ENCODE data around the gene TAF5.
"Not testable (repeated sequence)": the region's sequence is repeated elsewhere in the genome, so short reads cannot be mapped to it uniquely, and the experiment has no call there.

TAF5 gene

DNA sequence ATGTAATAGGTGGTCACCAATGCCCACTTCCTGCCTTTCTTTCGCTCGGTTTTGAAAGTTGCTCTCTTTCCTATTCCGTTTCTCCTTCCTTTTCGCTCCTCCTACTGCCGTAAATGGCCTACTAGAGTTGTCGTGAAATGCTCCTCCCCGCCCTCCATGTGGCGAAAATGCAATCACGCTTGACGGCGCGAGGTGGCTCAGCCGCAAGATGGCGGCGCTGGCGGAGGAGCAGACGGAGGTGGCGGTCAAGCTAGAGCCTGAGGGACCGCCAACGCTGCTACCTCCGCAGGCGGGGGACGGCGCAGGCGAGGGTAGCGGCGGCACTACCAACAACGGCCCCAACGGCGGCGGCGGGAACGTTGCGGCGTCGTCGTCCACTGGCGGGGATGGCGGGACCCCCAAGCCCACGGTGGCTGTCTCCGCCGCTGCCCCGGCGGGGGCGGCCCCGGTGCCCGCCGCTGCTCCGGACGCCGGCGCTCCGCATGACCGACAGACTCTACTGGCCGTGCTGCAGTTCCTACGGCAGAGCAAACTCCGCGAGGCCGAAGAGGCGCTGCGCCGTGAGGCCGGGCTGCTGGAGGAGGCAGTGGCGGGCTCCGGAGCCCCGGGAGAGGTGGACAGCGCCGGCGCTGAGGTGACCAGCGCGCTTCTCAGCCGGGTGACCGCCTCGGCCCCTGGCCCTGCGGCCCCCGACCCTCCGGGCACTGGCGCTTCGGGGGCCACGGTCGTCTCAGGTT is at the start of gene TAF5:
TSS of gene TAF5 (plus strand) at position 195 of the 737 bp plus-strand sequence. CDS start at position 209, 14 bp downstream.
- DNase-seq (ENCODE audit: low read depth) = peak; percentile 88

DNA sequence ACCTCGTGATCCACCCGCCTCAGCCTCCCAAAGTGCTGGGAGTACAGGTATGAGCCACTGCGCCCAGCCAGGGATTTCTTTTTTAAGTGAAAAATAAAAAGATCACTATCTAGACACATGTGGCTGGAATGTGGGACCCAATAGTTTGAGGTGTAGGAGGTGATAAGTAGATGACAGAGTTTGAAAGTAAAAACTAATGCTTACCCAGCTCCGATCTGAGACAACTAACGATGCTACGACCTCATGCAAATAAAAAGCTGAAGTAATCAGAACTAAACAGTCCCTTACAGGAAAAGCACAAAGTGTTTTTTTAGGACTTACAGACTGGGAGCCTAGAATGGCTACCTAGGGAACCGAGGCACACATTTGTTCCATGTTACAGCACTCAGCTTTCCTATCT is 39.9 kb upstream of the TAF5 start:
- DNase-seq (ENCODE audit: low read depth) = no peak

DNA sequence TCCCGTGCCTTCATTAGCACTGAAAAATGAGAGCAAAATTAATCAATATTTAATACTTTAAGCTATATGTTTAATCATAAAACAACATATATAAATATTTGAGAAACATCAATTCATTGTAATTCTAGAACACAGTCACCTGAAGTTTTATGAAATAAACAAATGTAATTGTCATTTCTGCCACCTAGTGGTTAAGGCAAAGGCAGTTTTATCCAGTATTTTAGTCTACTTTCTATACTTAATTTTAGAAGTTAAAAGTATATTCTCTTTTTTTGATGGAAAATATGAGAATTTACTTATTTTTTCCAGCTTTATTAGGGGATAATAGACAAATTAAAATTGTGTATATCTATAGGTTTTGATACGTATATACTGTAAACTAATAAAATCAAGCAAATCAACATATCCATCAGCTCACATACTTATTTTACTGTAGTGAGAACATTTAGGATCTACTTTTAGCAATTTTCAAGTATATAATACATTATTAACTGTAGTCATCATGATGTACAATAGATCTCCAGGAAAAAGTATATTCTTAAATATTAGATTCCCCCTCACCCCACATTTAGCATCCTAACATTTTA is 33.7 kb upstream of the TAF5 start:
- DNase-seq (ENCODE audit: low read depth) = no peak

DNA sequence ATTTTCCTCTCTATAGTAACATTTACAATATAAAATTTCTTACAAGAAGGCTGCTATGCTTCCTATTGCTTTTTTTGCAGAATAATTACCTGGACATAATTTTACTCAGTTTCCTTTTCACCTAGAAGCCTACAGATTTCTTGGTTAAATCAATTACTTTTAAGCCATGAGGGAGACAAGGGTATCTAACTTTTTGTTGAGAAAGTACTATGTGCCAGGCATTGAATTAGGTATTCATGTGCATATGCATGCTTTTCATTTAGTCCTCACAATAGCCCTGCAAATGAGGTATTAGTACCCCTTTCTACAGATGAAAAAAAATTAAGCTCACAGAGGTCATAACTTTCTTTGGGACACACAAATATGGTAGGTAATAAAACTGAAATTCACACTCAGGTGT is 33.2 kb upstream of the TAF5 start:
- no peak for DNase-seq (ENCODE audit: low read depth)

DNA sequence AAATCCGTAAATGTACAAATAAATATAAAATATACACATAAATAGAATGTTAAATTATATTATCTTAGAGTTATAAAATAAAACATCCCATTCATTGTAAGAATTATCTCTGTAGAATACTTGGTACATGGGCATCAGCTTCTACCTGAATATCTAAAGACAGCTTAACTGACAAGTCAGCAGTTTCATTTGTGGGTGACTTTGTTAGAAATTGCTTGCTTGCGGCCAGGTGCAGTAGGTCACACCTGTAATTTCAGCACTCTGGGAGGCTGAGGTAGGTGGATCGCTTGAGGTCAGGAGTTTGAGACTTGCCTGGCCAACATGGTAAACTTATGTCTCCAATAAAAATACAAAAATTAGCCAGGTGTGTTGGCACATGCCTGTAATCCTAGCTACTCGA is 31.4 kb upstream of the TAF5 start:
- no peak for DNase-seq (ENCODE audit: low read depth)

DNA sequence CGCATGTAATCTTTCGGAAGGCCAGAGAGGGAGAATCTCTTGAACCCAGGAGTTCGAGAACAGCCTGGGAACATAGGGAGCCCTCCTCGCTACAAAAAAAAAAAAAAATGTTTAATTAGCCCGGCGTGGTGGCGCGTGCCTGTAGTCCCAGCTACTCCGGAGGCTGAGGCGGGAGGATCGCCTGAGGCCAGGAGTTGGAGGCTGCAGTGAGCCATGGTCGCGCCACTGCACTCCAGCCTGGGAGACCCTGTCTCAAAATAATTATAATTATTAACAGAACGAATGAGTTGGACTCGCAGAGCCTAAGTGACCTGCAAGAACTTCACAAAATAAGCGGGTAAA is 17.6 kb upstream of the TAF5 start:
- no peak for DNase-seq (ENCODE audit: low read depth)

DNA sequence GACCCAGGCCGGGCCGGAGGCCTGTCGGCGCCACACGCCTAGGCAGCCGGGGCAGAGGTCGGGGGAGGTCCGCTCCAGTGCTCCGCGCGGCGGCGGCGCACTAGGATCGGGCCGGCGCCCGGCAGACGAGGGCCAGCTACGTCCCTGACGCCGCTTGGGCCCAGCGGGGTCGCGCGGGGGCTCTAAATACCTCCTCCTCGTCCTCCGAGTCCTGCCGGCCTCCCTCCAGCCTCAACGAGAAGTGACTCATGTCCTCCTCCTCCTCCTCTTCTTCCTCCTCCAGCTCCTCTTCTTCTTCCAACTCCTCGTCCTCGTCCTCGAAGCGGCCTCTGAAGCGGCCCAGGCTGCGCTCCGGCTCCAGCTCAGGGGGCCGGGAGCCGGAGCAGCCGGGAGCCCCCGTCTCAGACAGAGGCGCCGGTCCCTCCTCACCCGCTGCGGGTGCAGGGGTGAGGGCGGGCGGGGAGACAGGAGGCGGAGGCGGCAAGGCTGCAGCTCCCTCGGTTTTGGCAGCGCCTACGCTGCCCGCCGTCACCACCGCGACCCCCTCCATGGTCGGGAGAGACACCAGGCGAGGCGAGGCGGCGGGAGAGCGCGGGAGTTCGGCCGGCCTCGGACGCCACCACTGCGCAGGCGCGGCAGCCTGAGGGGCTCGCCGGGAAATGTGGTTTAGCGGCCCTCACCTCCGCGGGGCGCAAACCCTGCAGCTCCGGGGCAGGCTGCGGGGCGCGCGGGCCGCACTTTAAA is 17.1 kb upstream of the TAF5 start, which contains the start of gene PCGF6:
TSS of gene PCGF6 (minus strand) at position 624 of the 744 bp plus-strand sequence. CDS start at position 550, 74 bp downstream.
- no peak for DNase-seq (ENCODE audit: low read depth)

DNA sequence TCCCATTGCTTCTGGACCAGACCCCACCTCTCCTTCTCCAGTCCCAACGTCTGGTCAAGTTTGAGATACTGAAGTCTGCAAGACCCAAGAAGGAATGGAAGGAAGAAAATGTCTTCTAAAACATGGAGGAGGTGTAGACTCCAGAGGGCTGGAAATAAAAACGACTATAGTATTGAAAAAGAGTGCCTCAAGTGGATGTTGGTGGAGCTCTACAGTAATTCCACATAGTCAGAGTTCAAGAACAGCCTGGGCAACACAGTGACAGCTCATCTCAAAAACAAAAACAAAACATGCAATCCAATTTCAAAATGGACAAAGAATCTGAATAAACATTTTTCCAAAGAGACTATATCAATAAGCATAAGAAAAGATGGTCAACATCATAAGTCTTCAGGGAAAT is 14.5 kb upstream of the TAF5 start:
- no peak for DNase-seq (ENCODE audit: low read depth)

DNA sequence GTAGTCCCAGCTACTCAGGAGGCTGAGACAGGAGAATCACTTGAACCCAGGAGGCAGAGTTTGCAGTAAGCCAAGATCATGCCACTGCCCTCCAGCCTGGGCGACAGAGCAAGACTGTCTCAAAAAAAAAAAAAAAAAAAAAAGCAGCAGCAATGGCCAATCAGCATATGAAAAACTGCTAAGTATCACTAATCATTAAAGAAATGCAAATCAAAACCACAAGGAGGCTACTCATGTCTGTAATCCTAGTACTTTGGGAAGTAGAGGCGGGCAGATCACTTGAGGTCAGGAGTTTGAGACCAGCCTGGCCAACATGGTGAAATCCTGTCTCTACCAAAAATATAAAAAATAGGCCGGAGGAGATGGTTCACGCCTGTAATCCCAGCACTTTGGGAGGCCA is 13.2 kb upstream of the TAF5 start:
- DNase-seq (ENCODE audit: low read depth) = not testable (repeated sequence)

DNA sequence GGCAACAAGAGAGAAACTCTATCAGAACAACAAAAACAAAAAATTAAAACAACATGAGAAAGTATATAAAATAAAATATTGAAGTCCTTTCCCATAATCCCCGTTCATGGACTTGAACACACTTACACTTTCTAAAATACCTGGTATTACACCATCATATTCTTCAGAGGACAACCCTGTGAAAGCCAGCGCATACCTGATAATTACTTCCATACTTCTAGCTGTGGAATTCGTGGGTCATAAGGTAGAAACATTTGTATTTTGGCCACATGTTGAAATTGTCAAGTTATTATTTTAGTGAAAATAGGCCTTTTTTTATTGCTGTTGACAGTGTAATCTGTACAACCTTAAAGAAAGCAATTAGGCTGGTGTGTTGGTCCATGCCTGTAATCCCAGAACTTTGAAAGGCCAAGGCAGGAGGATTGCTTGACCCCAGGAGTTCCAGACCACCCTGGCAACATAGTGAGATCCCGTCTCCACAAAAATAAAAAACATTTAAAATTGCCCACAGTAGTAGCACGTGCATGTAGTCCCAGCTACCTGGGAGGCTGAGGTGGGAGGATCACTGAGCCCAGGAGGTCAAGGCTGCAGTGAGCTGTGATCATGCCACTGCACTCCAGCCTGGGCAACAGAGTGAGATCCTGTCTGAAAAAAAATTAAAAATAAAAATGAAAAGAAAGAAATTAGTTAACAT is 11.7 kb upstream of the TAF5 start:
- no peak for DNase-seq (ENCODE audit: low read depth)

DNA sequence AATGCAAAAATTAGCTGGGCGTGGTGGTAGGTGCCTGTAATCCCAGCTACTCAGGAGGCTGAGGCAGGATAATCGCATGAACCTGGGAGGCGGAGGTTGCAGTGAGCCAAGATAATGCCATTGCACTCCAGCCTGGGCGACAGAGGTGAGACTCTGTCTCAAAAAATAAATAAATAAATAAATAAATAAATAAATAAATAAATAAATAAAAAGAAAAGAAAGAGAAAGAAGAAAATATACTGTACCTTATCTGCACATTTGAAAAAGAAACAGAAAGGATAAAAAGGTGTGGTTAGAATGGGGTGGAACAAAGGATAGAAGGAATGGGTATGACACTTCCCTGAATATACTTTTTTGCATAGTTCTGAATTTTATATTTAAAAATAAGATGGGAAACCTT is 8.3 kb upstream of the TAF5 start:
- not testable (repeated sequence) for DNase-seq (ENCODE audit: low read depth)

DNA sequence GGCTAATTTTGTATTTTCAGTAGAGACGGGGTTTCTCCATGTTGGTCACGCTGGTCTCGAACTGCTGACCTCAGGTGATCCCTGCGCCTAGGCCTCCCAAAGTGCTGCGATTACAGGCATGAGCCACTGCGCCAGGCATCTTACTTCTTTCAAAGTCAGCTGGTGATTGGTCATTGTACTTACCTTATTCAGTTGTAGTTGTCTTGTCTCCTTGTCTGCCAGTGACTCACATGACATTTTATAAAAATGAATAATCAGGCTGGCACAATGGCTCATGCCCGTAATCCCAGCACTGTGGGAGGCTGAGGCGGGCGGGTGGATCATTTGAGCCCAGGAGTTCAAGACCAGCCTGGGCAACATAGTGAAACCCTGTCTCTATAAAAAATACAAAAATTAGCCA is 7.0 kb upstream of the TAF5 start:
- not testable (repeated sequence) for DNase-seq (ENCODE audit: low read depth)

DNA sequence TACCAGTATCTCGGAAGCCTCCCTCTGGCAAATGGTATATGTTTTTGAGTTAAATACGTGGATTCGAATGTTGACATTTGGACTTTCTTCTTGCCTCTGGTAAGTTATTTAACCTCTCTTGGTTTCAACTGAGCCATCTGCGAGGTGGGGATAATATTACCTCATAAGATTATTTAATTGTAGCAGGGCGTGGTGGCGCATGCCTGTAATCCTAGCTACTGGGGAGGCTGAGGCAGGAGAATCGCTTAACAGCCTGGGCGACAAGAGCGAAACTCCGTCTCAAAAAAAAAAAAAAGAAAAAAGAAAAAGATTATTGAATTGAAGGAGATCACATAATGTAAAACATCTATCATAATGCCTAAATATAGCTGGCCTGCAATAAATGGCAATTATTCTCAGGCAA is 396 bp upstream of the TAF5 start:
- no peak for DNase-seq (ENCODE audit: low read depth)

DNA sequence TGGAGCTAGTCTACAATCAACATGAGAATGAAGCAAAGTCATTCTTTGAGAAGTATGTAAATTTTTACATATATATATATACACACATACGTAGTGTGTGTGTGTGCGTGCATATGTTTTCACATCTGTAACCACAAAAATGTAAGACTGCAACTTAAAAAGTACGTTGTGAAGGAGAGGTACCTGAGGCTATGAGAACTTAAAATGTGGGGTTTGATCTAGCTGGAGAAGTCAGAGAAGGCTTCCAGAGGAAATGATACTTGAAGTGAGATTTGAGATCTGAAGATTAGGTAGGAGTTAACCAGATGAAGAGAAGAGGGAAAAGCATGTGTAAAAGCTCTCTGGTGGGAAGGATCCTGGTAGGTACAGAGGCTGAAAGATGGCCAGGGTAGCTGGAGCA is 5.8 kb downstream of the TAF5 start:
- no peak for DNase-seq (ENCODE audit: low read depth)

DNA sequence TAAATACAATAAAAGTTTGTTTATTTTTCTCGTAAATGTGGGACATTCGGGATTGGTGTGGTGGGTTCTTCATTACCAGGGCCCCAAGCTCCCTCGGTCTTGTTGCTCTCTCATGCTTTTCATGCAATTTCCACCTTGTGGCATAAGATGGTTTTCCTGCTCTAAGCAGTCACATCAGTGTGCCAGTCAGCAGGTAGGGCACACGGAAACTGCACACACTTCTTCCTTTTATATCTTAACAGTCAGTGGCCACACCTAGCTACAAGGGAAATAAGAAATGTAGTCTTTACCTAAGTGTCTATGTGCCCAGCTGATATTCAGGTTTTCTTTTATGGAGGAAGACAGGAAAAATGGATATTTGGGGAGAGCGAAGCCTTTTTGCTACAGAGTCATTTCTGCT is 6.5 kb downstream of the TAF5 start:
- no peak for DNase-seq (ENCODE audit: low read depth)

DNA sequence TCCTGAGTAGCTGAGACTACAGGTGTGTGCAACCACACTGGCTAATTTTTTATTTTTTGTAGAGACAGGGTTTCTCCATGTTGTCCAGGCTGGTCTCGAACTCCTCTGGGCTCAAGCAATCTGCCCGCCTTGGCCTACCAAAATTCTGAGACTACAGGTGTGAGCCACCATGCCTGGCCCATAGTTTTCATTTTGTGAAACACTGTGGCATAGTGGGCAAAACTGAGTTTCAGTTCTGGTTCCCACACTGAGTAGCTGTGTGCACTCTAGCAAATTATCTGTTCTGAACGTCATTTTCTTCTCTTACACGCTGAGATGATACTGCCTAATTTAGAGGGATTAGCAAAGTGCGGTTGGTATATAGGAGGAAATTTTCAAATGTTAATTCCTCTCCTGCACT is 15.0 kb downstream of the TAF5 start:
- no peak for DNase-seq (ENCODE audit: low read depth)

DNA sequence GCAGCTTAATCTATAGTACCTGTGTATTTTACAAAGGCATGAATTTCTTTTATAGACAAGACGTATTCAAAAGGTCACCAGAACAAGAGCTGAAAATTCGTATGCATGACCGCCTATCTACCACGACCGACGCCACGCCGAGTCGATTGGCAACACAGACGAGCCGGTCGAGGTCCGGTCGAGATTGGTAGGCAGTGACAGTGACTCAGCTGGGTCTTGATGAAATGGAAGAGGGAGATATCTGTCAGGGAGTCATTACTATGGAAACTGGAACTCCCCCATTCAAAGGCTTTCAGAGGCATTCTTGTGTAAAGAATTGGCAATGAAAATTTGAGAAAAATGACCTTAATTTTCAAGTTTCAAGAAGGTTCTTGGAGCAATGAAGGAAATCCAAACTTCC is 26.4 kb downstream of the TAF5 start:
- no peak for DNase-seq (ENCODE audit: low read depth)

DNA sequence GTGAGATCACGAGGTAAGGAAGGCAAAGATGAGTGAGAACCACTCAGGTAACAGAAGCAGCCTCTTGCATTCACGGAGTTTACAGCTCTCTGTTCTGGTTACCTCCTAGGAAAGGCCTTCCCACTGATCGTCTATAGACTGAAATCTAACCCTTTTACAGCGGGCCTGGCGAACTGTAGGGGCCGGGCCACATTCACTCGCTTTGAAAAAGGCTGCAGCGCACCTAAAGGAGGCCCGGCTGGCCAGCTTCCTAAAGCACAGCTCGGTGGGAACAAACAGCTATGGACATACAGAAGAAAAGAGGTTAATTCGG is 27.9 kb downstream of the TAF5 start:
- DNase-seq (ENCODE audit: low read depth) = no peak

DNA sequence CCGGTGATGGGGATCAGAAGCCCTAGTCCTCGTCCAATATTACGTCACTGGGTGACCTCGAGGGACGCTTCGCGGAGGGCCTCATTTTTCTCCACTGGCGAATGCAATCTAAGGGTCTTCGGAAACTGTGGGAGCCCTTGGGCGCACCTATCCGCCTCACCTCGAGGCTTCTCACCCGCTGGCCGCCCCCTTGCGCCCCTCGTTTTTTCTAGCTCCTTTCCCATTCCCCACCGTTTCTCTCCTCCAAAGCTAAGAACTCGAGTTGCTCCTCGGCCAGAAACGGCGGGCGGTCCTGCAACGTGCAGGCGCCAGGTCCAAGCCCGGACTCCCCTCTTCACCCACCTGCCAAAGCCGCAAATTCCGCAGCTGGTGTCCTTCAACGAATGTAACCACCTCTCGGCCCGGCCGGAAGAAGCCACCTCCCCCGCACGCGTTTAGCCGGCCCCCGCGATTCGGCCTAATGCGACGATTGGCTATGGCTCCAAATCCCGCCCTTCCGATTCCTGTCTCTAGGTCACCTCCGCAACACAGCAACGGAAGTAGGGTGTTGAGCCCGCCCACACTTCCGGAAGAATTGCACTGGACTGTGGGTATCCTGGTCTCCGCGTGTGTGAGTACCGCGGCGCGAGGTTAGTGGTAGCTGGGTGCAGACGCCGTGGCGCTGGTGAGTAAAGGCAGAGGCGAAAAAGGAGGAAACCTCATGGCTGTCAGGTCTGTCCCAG is 28.5 kb downstream of the TAF5 start, which contains the start of the genes ATP5MK and PDCD11:
TSS of gene ATP5MK (minus strand) at position 409 of the 722 bp plus-strand sequence. CDS start 4,018 bp downstream, outside the sequence.
TSS of gene PDCD11 (plus strand) at position 560 of the 722 bp plus-strand sequence. CDS start 1,801 bp downstream, outside the sequence.
- DNase-seq (ENCODE audit: low read depth) = peak; percentile 93

DNA sequence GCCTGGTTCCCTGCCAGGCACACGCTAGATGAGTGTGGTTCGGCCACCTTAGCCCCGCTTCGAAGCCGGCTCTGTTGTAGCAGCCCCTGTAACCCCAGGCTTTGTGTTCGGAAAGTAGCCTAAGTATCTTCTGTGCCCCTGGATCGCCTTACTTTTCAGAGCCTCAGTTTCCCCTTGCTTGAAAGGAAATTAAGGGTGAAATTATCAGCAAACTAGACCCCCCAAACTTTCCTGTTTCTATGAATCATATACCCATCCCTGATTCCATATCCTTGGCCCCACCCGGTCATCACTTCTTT is 29.0 kb downstream of the TAF5 start:
- no peak for DNase-seq (ENCODE audit: low read depth)

DNA sequence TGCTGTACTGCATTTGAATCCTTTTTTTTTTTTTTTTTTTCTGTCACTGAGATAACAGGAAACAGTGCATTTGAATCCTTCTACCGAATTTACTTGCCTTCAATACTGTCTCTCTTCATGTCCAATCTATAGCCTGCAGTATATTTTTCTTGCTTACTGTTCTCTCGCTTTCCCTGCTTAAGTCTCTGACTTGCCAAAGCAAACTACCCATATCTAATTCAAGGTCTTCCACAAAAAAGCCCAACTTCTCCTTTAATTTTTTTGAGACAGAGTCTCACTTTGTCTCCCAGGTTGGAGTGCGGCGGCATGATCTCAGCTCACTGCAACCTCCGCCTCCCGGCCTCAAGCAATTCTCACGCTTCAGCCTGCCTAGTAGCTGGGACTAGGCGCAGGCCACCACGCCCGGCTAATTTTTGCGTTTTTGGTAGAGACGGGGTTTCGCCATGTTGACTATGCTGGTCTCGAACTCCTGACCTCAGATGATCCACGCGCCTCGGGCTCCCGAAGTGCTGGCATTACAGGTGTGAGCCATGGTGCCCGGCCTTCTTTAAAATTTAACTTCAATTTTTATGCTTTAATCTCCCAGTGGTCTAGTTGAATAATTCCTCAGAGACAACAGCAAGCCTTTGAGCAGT is 29.5 kb downstream of the TAF5 start:
- DNase-seq (ENCODE audit: low read depth) = no peak

DNA sequence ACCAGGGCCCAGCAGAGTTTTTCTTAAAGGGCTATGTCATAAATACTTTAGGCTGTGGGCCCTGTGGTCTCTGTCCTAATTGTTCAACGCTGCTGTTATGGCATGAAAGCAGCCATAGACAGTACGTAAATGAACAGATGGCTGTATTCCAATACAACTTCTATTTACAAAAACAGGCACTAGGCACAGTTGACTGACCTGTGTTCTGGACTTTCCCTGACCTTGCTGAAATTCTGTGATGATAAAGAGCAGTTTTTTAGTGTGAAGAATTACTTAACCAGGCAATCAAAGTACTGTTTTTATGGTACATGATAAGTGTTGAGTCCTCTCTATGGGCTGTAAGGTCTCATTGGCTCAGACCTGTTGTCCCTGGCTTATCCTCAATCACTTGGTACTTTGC is 45.8 kb downstream of the TAF5 start:
- no peak for DNase-seq (ENCODE audit: low read depth)
